ENCODE measurements around the gene CPB2.

Gene CPB2

DNA sequence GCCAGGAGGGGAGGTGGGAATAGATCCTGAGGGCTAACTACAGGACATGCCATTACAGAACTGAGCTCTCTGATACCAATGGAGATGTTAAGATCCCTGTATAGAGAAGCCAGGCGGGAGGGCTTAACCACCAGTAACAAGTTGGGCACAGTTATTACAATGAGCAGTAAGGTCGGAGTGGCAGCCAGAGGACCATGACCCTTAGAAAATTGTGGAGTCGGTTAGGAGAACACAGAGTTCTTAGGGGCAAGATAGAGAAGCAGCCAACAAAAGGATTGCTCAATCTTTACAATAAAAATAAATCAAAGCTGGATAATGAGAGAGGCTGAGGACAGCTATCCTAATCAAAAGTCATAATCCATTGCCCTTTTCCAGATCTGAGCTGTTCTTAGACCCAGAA, 10.4 kb downstream of the CPB2 start:
- DNase-seq: no peak

- no peak for DNase-seq
These were observed 15.8 kb downstream of the CPB2 start for GRCh38 chr13:46088821-46089562.

- no peak for DNase-seq
These were observed 17.4 kb downstream of the CPB2 start for GRCh38 chr13:46087481-46087880.

GRCh38 chr13:46086985-46087384, 17.8 kb downstream of the CPB2 start:
- no peak for DNase-seq

GRCh38 chr13:46086421-46086922, 18.4 kb downstream of the CPB2 start:
- DNase-seq: no peak

- no peak for DNase-seq
These were observed 19.1 kb downstream of the CPB2 start for GRCh38 chr13:46085737-46086136.

GRCh38 chr13:46082324-46082723, 22.5 kb downstream of the CPB2 start:
- DNase-seq: no peak

DNA sequence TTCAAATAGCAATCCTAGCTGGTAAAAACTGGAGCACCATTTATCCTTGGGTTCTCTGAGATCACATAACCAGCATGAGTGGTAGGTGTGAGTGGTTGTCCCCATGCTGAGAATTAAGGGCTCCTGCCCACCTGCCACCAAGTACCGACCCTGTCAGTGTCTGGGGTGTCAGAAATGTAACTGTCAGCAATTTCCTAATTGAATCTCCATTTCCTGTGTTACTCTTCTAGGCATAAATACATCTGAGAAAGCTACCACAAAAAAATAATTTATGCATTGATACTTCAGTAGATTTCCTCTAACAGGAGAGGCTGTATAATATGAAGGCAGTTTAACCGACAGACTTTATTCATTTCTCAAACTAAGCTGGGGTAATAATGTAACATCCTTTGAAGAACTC, 25.1 kb downstream of the CPB2 start:
- no peak for DNase-seq

DNA sequence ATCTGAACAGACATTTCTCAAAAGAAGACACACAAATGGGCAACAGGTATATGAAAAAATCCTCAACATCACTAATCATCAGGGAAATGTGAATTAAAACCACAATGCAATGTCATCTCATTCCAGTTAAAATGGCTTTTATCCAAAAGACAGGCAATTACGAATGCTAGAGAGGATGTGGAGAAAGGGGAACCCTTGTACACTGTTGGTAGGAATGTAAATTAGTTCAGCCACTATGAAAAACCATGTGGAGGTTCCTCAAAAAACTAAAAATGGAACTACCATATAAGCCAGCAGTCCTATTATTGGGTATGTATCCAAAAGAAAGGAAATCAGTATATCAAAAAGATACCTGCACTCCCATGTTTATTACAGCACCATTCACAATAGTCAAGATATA, 27.6 kb downstream of the CPB2 start:
- DNase-seq: no peak

- no peak for DNase-seq
These were observed 28.0 kb downstream of the CPB2 start for GRCh38 chr13:46076827-46077226.

GRCh38 chr13:46075811-46076210, 29.0 kb downstream of the CPB2 start:
- DNase-seq: no peak

- no peak for DNase-seq
These were observed 33.1 kb downstream of the CPB2 start for GRCh38 chr13:46071590-46072249.

GRCh38 chr13:46063292-46063691, 41.5 kb downstream of the CPB2 start:
- DNase-seq: no peak

DNA sequence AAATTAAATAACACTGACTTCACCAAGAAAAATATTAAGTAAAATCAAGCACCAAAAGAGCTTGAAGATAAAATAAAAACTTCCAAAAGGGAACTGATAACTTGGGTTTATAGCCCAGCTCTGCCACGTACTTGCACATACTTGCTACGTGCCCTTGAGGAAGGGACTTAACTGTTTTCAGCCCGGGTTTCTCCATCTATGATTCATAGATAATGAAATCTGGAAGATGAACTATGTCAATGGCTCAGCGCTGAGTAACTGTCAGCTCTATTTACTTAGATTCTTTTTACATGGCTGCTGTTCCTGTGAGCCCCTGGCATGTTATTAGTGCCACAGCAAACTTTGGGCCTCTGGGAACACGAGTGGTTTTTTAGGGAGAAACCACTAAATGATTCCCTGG, 42.6 kb downstream of the CPB2 start:
- no peak for DNase-seq

DNA sequence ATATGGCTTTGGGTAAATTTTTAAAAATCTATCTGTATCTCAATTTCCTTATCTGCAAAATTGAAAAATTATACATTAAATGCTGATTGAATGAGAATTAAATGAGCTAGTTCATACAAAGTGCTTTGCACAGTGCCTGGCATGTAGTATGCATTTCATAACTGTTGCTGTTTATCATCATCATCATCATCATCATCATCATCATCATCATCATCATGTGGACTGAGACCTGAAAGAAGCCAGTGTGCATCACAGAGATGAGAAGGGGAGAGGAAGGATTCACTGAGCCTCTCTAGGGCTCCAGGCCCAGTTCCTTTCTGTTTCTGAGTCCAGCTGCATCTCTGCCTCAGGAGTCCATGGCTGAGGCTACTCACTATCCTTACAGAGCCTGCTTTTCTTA, 45.4 kb downstream of the CPB2 start:
- DNase-seq: no peak

DNA sequence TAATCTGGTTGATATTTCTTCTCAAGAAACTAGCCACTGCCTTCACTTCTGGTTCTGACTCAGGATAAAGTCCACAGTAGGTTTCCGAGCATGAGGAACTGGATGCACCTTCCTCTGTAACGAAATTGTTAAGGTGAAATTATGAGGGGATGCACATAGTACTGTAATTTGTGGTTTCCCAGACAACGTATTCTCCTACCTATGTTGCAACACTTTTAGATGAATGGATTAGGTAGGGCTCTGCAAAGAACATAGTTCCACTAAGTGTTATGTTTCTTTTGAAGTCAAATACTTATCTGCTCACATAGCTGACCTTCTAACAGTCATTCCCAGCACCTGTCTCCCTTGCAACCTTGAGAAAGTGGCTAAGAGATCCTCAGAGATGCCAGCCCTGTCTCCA, 46.6 kb downstream of the CPB2 start:
- no peak for DNase-seq

DNA sequence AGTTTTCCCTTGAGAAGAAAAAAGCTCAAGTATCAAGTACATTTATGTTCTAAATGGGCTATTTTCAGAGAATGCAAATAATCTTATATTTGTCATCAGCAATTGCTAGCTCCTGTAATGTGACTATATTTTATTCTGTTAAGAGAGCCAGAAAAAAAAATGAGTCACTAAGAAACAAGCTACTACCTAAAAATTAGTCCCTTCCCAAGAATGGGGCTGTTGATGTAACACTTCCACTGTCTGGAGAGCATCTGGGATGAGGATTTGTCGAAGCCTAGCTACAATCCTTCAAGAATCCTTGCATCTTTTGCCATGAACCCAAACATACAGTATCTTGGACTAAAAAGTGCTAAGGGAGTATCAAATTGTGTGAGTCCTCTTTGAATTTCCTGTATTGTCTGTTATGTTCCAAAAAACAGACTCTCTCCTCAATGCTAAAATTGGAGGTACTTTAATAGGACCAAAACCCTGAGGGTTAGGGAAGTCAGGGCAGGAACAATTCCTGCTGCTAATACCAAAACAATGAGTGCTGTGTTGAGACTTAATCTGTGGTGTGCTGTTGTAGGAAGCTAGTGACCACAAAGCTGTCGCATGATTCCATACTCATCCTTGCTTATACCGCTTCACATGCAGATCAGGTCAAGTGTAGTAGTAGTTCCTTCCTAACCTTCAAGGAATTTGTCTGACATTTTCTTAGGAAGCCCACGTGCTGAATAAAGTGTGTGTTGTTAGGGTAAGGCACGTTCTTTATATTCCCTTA, 47.4 kb downstream of the CPB2 start:
- DNase-seq: no peak

- DNase-seq: no peak
These were observed 51.4 kb downstream of the CPB2 start for GRCh38 chr13:46053162-46054012.

GRCh38 chr13:46052319-46053161, 52.3 kb downstream of the CPB2 start, which contains the start of gene ZC3H13:
TSS of gene ZC3H13 (minus strand) at chr13:46052746. CDS start at chr13:46045507, 7,239 bp downstream.
- DNase-seq: peak; percentile 94

- no peak for DNase-seq
These were observed 52.9 kb downstream of the CPB2 start for GRCh38 chr13:46051968-46052318.

DNA sequence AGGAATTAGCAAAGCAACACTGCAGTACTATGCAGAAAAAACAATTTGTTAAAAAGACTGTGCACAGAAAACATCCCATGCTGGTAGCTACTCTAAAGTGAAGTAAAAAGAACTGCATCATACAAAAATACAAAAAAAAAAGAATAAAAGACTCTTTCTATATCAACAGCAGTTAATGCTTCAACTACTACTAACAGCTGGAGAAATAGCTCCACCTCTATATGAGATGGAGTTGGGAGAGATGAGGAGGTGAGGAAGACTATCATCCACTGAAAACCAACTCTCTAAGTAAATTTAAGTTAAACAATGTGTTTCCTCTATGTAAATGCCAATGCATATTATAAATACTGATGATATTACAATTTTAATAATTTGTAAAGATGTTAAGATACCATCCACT, 54.1 kb downstream of the CPB2 start:
- DNase-seq: no peak

GRCh38 chr13:46045424-46045823, 59.4 kb downstream of the CPB2 start:
- DNase-seq: no peak

Measured in activated naive CD4-positive, alpha-beta T cell treated with Interleukin-2 at 50 U/mL for 16 hours (primary cell).